GM23338 (cell line): Measurements from ENCODE around the gene SLC50A1. TPM values are rescaled to one million over a fixed set of nuclear protein-coding genes. Genes with fewer than 3 reads are reported as not detected.

Experiments used
- ATAC-seq: fragments of 200-7000 bp; cut with Tn5 transposase; 3 replicates; pipeline ENCODE4 v1.9.1; 2020
- DNase-seq: peaks from one replicate; pipeline ENCODE4 v3.0.0-alpha.2; 2015; ENCODE audit warnings: low spot score
- H2AFZ ChIP-seq: fragments of 200-600 bp; sonication (generic); 2 replicates; pipeline ENCODE4 v1.8.0; 2016; ENCODE audit warnings: antibody characterized with exemption, mild to moderate bottlenecking, moderate library complexity
- H3F3A ChIP-seq: fragments of 200-600 bp; sonication (generic); replicated peaks from 2 replicates; pipeline ENCODE4 v1.8.0; 2017; ENCODE audit warnings: antibody characterized with exemption, mixed run types, low read depth
- H3K27ac ChIP-seq: fragments of 200-600 bp; sonication (generic); 2 replicates; pipeline ENCODE4 v1.6.1; 2016; ENCODE audit warnings: low read depth
- H3K27me3 ChIP-seq: fragments of 200-600 bp; sonication (generic); 2 replicates; pipeline ENCODE4 v1.8.0; 2016; ENCODE audit warnings: mild to moderate bottlenecking, mixed run types, moderate library complexity; ENCODE audit not compliant: insufficient read depth
- H3K36me3 ChIP-seq: fragments of 200-600 bp; sonication (generic); 2 replicates; pipeline ENCODE4 v1.8.0; 2016; ENCODE audit warnings: mild to moderate bottlenecking; ENCODE audit not compliant: insufficient read depth
- H3K4me1 ChIP-seq: fragments of 200-600 bp; sonication (generic); 2 replicates; pipeline ENCODE4 v1.8.0; 2016; ENCODE audit warnings: mild to moderate bottlenecking, moderate library complexity; ENCODE audit not compliant: insufficient read depth
- H3K4me2 ChIP-seq: fragments of 200-600 bp; sonication (generic); 2 replicates; pipeline ENCODE4 v1.7.1; 2017; ENCODE audit warnings: mixed run types
- H3K4me3 ChIP-seq: fragments of 200-600 bp; sonication (generic); 2 replicates; pipeline ENCODE4 v1.6.1; 2016; ENCODE audit warnings: mixed run types
- H3K79me2 ChIP-seq: fragments of 200-600 bp; sonication (generic); replicated peaks from 2 replicates; pipeline ENCODE4 v1.8.0; 2017; ENCODE audit warnings: mild to moderate bottlenecking; ENCODE audit not compliant: insufficient read depth
- H3K9me2 ChIP-seq: fragments of 200-600 bp; sonication (generic); 2 replicates; pipeline ENCODE4 v1.8.0; 2017; ENCODE audit not compliant: insufficient read depth
- H4K20me1 ChIP-seq: fragments of 200-600 bp; sonication (generic); replicated peaks from 2 replicates; pipeline ENCODE4 v1.8.0; 2017; ENCODE audit warnings: mild to moderate bottlenecking; ENCODE audit not compliant: insufficient read depth
- H3K27ac Mint-ChIP-seq: 2 replicates; pipeline ENCODE4 v1.8.0; 2020; ENCODE audit warnings: inconsistent platforms, mild to moderate bottlenecking, moderate library complexity, mixed read lengths
- H3K27me3 Mint-ChIP-seq: 3 replicates; pipeline ENCODE4 v1.8.0; 2022; ENCODE audit warnings: low read depth, mild to moderate bottlenecking, moderate library complexity, mixed read lengths, inconsistent platforms; ENCODE audit not compliant: insufficient read depth, poor library complexity
- H3K36me3 Mint-ChIP-seq: 3 replicates; pipeline ENCODE4 v1.8.0; 2021; ENCODE audit warnings: low read depth, mild to moderate bottlenecking, inconsistent platforms, moderate library complexity, mixed read lengths
- H3K4me1 Mint-ChIP-seq: 3 replicates; pipeline ENCODE4 v1.8.0; 2020; ENCODE audit warnings: mild to moderate bottlenecking, inconsistent platforms, mixed read lengths
- H3K4me3 Mint-ChIP-seq: 3 replicates; pipeline ENCODE4 v1.8.0; 2021; ENCODE audit warnings: moderate library complexity, mild to moderate bottlenecking, inconsistent platforms, mixed read lengths
- H3K9me3 Mint-ChIP-seq: 3 replicates; pipeline ENCODE4 v1.8.0; 2020; ENCODE audit warnings: moderate library complexity, mild to moderate bottlenecking, inconsistent platforms, mixed read lengths
- CREB1 ChIP-seq: fragments of 250-450 bp; sonication (Bioruptor Pico); IDR thresholded peaks from 2 replicates; pipeline ENCODE4 v1.5.0; 2020; ENCODE audit warnings: low read depth, mild to moderate bottlenecking, moderate library complexity
- CTCF ChIP-seq, 2 experiments: fragments of 200-600 bp in 1 of 2; sonication (generic) in 1 of 2; conservative IDR thresholded peaks; 2 replicates each; pipeline versions ENCODE4 v1.5.1 to v1.6.1; 2016 to 2017; ENCODE audit warnings: antibody characterized with exemption in 2 of 2, low read depth in 2 of 2, mild to moderate bottlenecking in 2 of 2, moderate library complexity in 1 of 2
- EZH2 ChIP-seq: fragments of 200-600 bp; sonication (generic); IDR thresholded peaks from one replicate; pipeline ENCODE4 v1.8.0; 2017; ENCODE audit warnings: antibody characterized with exemption, mild to moderate bottlenecking, low read depth; ENCODE audit not compliant: unreplicated experiment
- EZH2phosphoT487 ChIP-seq: fragments of 200-600 bp; sonication (generic); IDR thresholded peaks from one replicate; pipeline ENCODE4 v1.8.1; 2018; ENCODE audit warnings: antibody characterized with exemption; ENCODE audit not compliant: unreplicated experiment
- JUNB ChIP-seq: IDR thresholded peaks from one replicate; pipeline ENCODE4 v1.6.1; 2016; ENCODE audit warnings: antibody characterized with exemption; ENCODE audit not compliant: unreplicated experiment
- NANOG ChIP-seq: IDR thresholded peaks from 2 replicates; pipeline ENCODE4 v1.6.1; 2016; ENCODE audit warnings: antibody characterized with exemption, borderline replicate concordance
- POLR2AphosphoS5 ChIP-seq: IDR thresholded peaks from 2 replicates; pipeline ENCODE4 v1.6.1; 2016; ENCODE audit warnings: antibody characterized with exemption, low read depth
- STAT1 ChIP-seq: IDR thresholded peaks from one replicate; pipeline ENCODE4 v1.6.1; 2016; ENCODE audit warnings: antibody characterized with exemption; ENCODE audit not compliant: unreplicated experiment
- ZNF114 ChIP-seq: fragments of 250-450 bp; sonication (Bioruptor Pico); IDR thresholded peaks from 2 replicates; pipeline ENCODE4 v1.5.0; 2020; ENCODE audit warnings: mild to moderate bottlenecking, moderate library complexity
- ZNF331 ChIP-seq: fragments of 250-450 bp; sonication (Bioruptor Pico); IDR thresholded peaks from 2 replicates; pipeline ENCODE4 v1.5.0; 2020; ENCODE audit warnings: low read depth, mild to moderate bottlenecking, moderate library complexity
- ZNF462 ChIP-seq: fragments of 250-450 bp; sonication (Bioruptor Pico); IDR thresholded peaks from 2 replicates; pipeline ENCODE4 v1.5.0; 2020; ENCODE audit warnings: mild to moderate bottlenecking, moderate library complexity
- polyA plus RNA-seq: library from polyadenylated mRNA; unstranded; fragments of >200 nt; fragmentation: Nextera tagmentation; extraction: Ambion mirVana; gene quantifications from 2 replicates; pipeline ENCODE4 v1.2.1, GENCODE V29; 2016
- total RNA-seq: library from RNA; depleted of rRNA; stranded (reverse); fragments of >200 nt; shearing (Covaris generic); gene quantifications from 2 replicates; pipeline ENCODE4 v1.2.3, GENCODE V29; 2014
- TF ChIP-seq, protein P1 (sequence below): IDR thresholded peaks from 2 replicates; pipeline ENCODE4 v1.6.1; 2016; ENCODE audit warnings: antibody characterized with exemption

SLC50A1 gene
- total and polyA plus RNA-seq, 2 experiments from 2014 or later = 30.0 to 63.9 TPM

DNA sequence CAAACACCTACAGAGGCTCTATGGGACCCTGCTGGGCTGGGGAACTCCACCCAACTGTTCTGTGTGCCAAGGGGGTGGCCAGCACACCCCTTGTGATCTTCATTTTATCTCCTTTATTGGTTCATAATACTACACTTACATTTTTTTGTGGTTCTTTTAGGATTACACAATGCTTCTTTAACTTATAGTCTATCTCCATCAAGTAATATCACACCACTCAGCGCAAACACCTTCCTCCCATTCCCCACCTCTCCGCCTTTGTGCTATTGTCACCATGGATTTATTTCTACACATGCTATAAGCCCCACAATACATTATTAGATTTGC, 41.1 kb upstream of the SLC50A1 start (continued):
- TF ChIP-seq EZH2 = no peak
- no peak for TF ChIP-seq ZNF114 (CRISPR knock-in tag)
- no peak for TF ChIP-seq CTCF (conservative IDR thresholded peaks at IDR 0.05; ENCODE audit: low read depth in 2 of 2)
- no peak for TF ChIP-seq NANOG
- TF ChIP-seq EZH2phosphoT487 = no peak
- TF ChIP-seq STAT1 = no peak
- TF ChIP-seq, protein P1, sequence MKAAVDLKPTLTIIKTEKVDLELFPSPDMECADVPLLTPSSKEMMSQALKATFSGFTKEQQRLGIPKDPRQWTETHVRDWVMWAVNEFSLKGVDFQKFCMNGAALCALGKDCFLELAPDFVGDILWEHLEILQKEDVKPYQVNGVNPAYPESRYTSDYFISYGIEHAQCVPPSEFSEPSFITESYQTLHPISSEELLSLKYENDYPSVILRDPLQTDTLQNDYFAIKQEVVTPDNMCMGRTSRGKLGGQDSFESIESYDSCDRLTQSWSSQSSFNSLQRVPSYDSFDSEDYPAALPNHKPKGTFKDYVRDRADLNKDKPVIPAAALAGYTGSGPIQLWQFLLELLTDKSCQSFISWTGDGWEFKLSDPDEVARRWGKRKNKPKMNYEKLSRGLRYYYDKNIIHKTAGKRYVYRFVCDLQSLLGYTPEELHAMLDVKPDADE = no peak
- no peak for TF ChIP-seq JUNB
- no peak for TF ChIP-seq POLR2AphosphoS5
- no peak for TF ChIP-seq CREB1 (CRISPR knock-in tag)
- TF ChIP-seq ZNF331 (CRISPR knock-in tag) = no peak

GRCh38 chr1:155099331-155099730, 36.3 kb upstream of the SLC50A1 start:
- ATAC-seq (no peak), DNase-seq (no peak)
- H3K4me1 Mint-ChIP-seq = peaks cover 6% of the 10 kb centered on the region
- H3K27ac Mint-ChIP-seq = no peak overlapping the region
- Histone ChIP-seq H3K4me1 (no peaks in the 10 kb centered on the region), H3K27ac (no peak overlapping the region), H3K4me2 (no peak overlapping the region), H3K9me2 (no peaks in the 10 kb centered on the region), H3K27me3 (no peaks in the 10 kb centered on the region), H3F3A (0 out of 2 replicates have a peak, but pooled peaks cover 2% of the 10 kb centered on the region), H3K36me3 (no peaks in the 10 kb centered on the region), H3K79me2 (no peaks in the 10 kb centered on the region), H3K4me3 (no peak overlapping the region), H4K20me1 (no peaks in the 10 kb centered on the region), H2AFZ (no peak overlapping the region)
- H3K27me3 Mint-ChIP-seq = peaks cover 3% of the 10 kb centered on the region
- no peaks in the 10 kb centered on the region for H3K36me3 Mint-ChIP-seq
- no peak overlapping the region for H3K4me3 Mint-ChIP-seq
- H3K9me3 Mint-ChIP-seq = no peaks in the 10 kb centered on the region; the same call in 2 of the 3 replicates
- TF ChIP-seq ZNF114 (CRISPR knock-in tag) (no peak), CTCF (conservative IDR thresholded peaks at IDR 0.05; ENCODE audit: low read depth in 2 of 2) (no peak), POLR2AphosphoS5 (no peak), JUNB (no peak), EZH2phosphoT487 (no peak), EZH2 (no peak), STAT1 (no peak), ZNF462 (CRISPR knock-in tag) (no peak), NANOG (no peak), CREB1 (CRISPR knock-in tag) (no peak)
- TF ChIP-seq, protein P1 = no peak
